GM18909 (cell line): ENCODE measurements around the gene SBF2.

ENCODE experiments used
- ATAC-seq: cut with Tn5 transposase; IDR thresholded peaks from one replicate; pipeline ENCODE4 v1.9.1; 2021; ENCODE audit warnings: mild to moderate bottlenecking; ENCODE audit not compliant: unreplicated experiment, poor library complexity

Gene SBF2

GRCh38 chr11:9797300-9797699 lies 496.7 kb downstream of the SBF2 start:
- no peak for ATAC-seq

- ATAC-seq, result no peak
These were observed 497.2 kb downstream of the SBF2 start for GRCh38 chr11:9796854-9797253.

GRCh38 chr11:9796266-9796665 lies 497.8 kb downstream of the SBF2 start:
- ATAC-seq, result no peak

GRCh38 chr11:9790703-9791102 lies 503.3 kb downstream of the SBF2 start:
- ATAC-seq, result no peak

- no peak for ATAC-seq
These were observed 504.1 kb downstream of the SBF2 start for GRCh38 chr11:9789910-9790309.

- ATAC-seq, result no peak
These were observed 506.0 kb downstream of the SBF2 start for GRCh38 chr11:9787981-9788521.

GRCh38 chr11:9787260-9787659 lies 506.8 kb downstream of the SBF2 start:
- no peak for ATAC-seq

- no peak for ATAC-seq
These were observed 509.3 kb downstream of the SBF2 start for GRCh38 chr11:9784602-9785315.

GRCh38 chr11:9783986-9784385 lies 510.0 kb downstream of the SBF2 start:
- no peak for ATAC-seq

- no peak for ATAC-seq
These were observed 513.1 kb downstream of the SBF2 start for GRCh38 chr11:9780929-9781328.

GRCh38 chr11:9777525-9777924 lies 516.5 kb downstream of the SBF2 start:
- no peak for ATAC-seq

GRCh38 chr11:9777066-9777465 lies 517.0 kb downstream of the SBF2 start:
- no peak for ATAC-seq

- ATAC-seq, result no peak
These were observed 517.8 kb downstream of the SBF2 start for GRCh38 chr11:9776203-9776602.

GRCh38 chr11:9775398-9775779 lies 518.6 kb downstream of the SBF2 start:
- no peak for ATAC-seq

GRCh38 chr11:9774591-9775397 lies 519.2 kb downstream of the SBF2 start:
- no peak for ATAC-seq

GRCh38 chr11:9774109-9774508 lies 519.9 kb downstream of the SBF2 start:
- ATAC-seq, result no peak

- no peak for ATAC-seq
These were observed 520.5 kb downstream of the SBF2 start for GRCh38 chr11:9773524-9773923.

- no peak for ATAC-seq
These were observed 521.8 kb downstream of the SBF2 start for GRCh38 chr11:9772218-9772617.

- ATAC-seq, result no peak
These were observed 522.9 kb downstream of the SBF2 start for GRCh38 chr11:9771071-9771511.

GRCh38 chr11:9769621-9770020 lies 524.4 kb downstream of the SBF2 start:
- no peak for ATAC-seq

GRCh38 chr11:9765320-9766101 lies 528.5 kb downstream of the SBF2 start:
- ATAC-seq, result no peak
